IMR-90 (cell line): Measurements from ENCODE around the gene WDR11. TPM values are rescaled to one million over a fixed set of nuclear protein-coding genes. Genes with fewer than 3 reads are reported as not detected.

Experiments used
- ATAC-seq: fragments of 200-7000 bp; cut with Tn5 transposase; 2 replicates; pipeline ENCODE4 v1.9.1; 2020; ENCODE audit warnings: low read depth, mild to moderate bottlenecking, moderate library complexity
- BruUV-seq: library from RNA; stranded (reverse); fragments of 400-500 nt; replicated peaks from 2 replicates; lab custom pipeline; 2021; lab: Mats Ljungman, UMichigan
- CTCF ChIA-PET: fragments of 300-600 bp; formaldehyde crosslinking; extraction: SDS; loops from one replicate; lab custom pipeline; 2021; ENCODE audit warnings: antibody characterized with exemption; lab: Yijun Ruan, JAX
- POLR2A ChIA-PET: fragments of 300-600 bp; sonication (Branson Sonifier 250); formaldehyde crosslinking; loops from one replicate; lab custom pipeline; 2022; ENCODE audit warnings: antibody characterized with exemption; ENCODE audit not compliant: unreplicated experiment; lab: Charles Lee
- DNase-seq: peaks from one replicate; pipeline ENCODE4 v3.0.0; 2013
- H2AFZ ChIP-seq: replicated peaks from 2 replicates; pipeline ENCODE3; 2013; ENCODE audit warnings: low read length, mild to moderate bottlenecking; ENCODE audit not compliant: poor library complexity
- H2AK5ac ChIP-seq: 2 replicates; pipeline ENCODE4 v1.6.1; 2013; ENCODE audit warnings: low read depth, low read length, inconsistent platforms
- H2AK9ac ChIP-seq: replicated peaks from 2 replicates; pipeline ENCODE3; 2013; ENCODE audit warnings: mild to moderate bottlenecking, low read depth, low read length, moderate library complexity; ENCODE audit not compliant: poor library complexity
- H2BK120ac ChIP-seq: 2 replicates; pipeline ENCODE4 v1.6.1; 2013; ENCODE audit warnings: low read depth, low read length, inconsistent platforms
- H2BK15ac ChIP-seq: 3 replicates; pipeline ENCODE4 v1.6.1; 2013; ENCODE audit warnings: low read depth, low read length, inconsistent platforms
- H2BK20ac ChIP-seq: 2 replicates; pipeline ENCODE4 v1.6.1; 2013; ENCODE audit warnings: low read depth, mild to moderate bottlenecking, inconsistent platforms, low read length, moderate library complexity
- H2BK5ac ChIP-seq: 2 replicates; pipeline ENCODE4 v1.6.1; 2013; ENCODE audit warnings: mild to moderate bottlenecking, low read depth, low read length, inconsistent platforms; ENCODE audit not compliant: poor library complexity, severe bottlenecking
- H3K14ac ChIP-seq: replicated peaks from 2 replicates; pipeline ENCODE4 v1.6.1; 2013; ENCODE audit warnings: low read depth, low read length, inconsistent platforms
- H3K18ac ChIP-seq: 2 replicates; pipeline ENCODE4 v1.6.1; 2013; ENCODE audit warnings: low read depth, low read length, control low read depth
- H3K23ac ChIP-seq: 2 replicates; pipeline ENCODE4 v1.6.1; 2013; ENCODE audit warnings: low read depth, low read length, inconsistent platforms
- H3K27ac ChIP-seq: 2 replicates; pipeline ENCODE4 v1.5.1; 2013; ENCODE audit warnings: mild to moderate bottlenecking, control low read depth, low read length; ENCODE audit not compliant: insufficient read depth
- H3K27me3 ChIP-seq: 2 replicates; pipeline ENCODE4 v1.6.1; 2013; ENCODE audit warnings: low read length; ENCODE audit not compliant: control insufficient read depth, insufficient read depth
- H3K36me3 ChIP-seq: 2 replicates; pipeline ENCODE4 v1.6.1; 2013; ENCODE audit warnings: low read length, mixed read lengths; ENCODE audit not compliant: control insufficient read depth, insufficient read depth
- H3K4ac ChIP-seq: 2 replicates; pipeline ENCODE4 v1.6.1; 2013; ENCODE audit warnings: low read depth, low read length, inconsistent platforms
- H3K4me1 ChIP-seq: 2 replicates; pipeline ENCODE4 v1.6.1; 2013; ENCODE audit warnings: low read length, mixed read lengths; ENCODE audit not compliant: control insufficient read depth, insufficient read depth
- H3K4me2 ChIP-seq: 2 replicates; pipeline ENCODE4 v1.6.1; 2013; ENCODE audit warnings: low read depth, mild to moderate bottlenecking, control low read depth, low read length, moderate library complexity
- H3K4me3 ChIP-seq: 2 replicates; pipeline ENCODE4 v1.5.1; 2013; ENCODE audit warnings: low read depth, mild to moderate bottlenecking, control low read depth, low read length, moderate library complexity; ENCODE audit not compliant: insufficient read depth
- H3K56ac ChIP-seq: 2 replicates; pipeline ENCODE4 v1.6.1; 2013; ENCODE audit warnings: low read length, inconsistent platforms; ENCODE audit not compliant: insufficient read depth; ENCODE audit errors: extremely low read depth
- H3K79me1 ChIP-seq, 2 experiments: 2 replicates each; pipeline ENCODE4 v1.6.1; 2013; ENCODE audit warnings: low read length in 2 of 2, inconsistent platforms in 1 of 2, low read depth in 1 of 2
- H3K9ac ChIP-seq: 2 replicates; pipeline ENCODE4 v1.6.1; 2013; ENCODE audit warnings: low read depth, low read length, control low read depth
- H3K9me1 ChIP-seq: 2 replicates; pipeline ENCODE4 v1.6.1; 2013; ENCODE audit warnings: low read length, inconsistent platforms; ENCODE audit not compliant: insufficient read depth
- H3K9me3 ChIP-seq: 2 replicates; pipeline ENCODE4 v1.6.1; 2013; ENCODE audit warnings: low read length; ENCODE audit not compliant: control insufficient read depth, insufficient read depth
- H4K20me1 ChIP-seq: 2 replicates; pipeline ENCODE4 v1.6.1; 2013; ENCODE audit warnings: low read length, inconsistent platforms; ENCODE audit not compliant: insufficient read depth
- H4K5ac ChIP-seq: 2 replicates; pipeline ENCODE4 v1.6.1; 2013; ENCODE audit warnings: mild to moderate bottlenecking, low read depth, low read length, control low read depth
- H4K8ac ChIP-seq, 2 experiments: 2 replicates each; pipeline ENCODE4 v1.6.1; 2013; ENCODE audit warnings: low read depth in 2 of 2, low read length in 2 of 2, control low read depth in 1 of 2, inconsistent platforms in 1 of 2
- H4K91ac ChIP-seq: 2 replicates; pipeline ENCODE4 v1.6.1; 2013; ENCODE audit warnings: low read depth, low read length, inconsistent platforms; ENCODE audit not compliant: insufficient read depth
- BHLHE40 ChIP-seq: fragments of 150-350 bp; IDR thresholded peaks from 2 replicates; pipeline ENCODE4 v1.6.1; 2016; ENCODE audit warnings: mild to moderate bottlenecking, low read depth, low read length
- CHD1 ChIP-seq: IDR thresholded peaks from 2 replicates; pipeline ENCODE4 v1.6.1; 2012; ENCODE audit warnings: low read depth, low read length, improper control_type of control experiment
- MAFK ChIP-seq: IDR thresholded peaks from 2 replicates; pipeline ENCODE4 v1.6.1; 2012; ENCODE audit warnings: low read depth, low read length, improper control_type of control experiment
- NFE2L2 ChIP-seq: fragments of 150-350 bp; IDR thresholded peaks from 2 replicates; pipeline ENCODE4 v1.6.1; 2016; ENCODE audit warnings: low read depth, mild to moderate bottlenecking, low read length
- RCOR1 ChIP-seq: IDR thresholded peaks from 2 replicates; pipeline ENCODE4 v1.6.1; 2012; ENCODE audit warnings: mild to moderate bottlenecking, low read length, improper control_type of control experiment; ENCODE audit not compliant: insufficient replicate concordance
- RFX5 ChIP-seq: IDR thresholded peaks from 2 replicates; pipeline ENCODE4 v1.8.0; 2012; ENCODE audit warnings: low read depth, mild to moderate bottlenecking, low read length, moderate library complexity
- SMC3 ChIP-seq: fragments of 150-350 bp; IDR thresholded peaks from 2 replicates; pipeline ENCODE4 v1.6.1; 2016; ENCODE audit warnings: low read depth, mild to moderate bottlenecking, antibody characterized with exemption, low read length, moderate library complexity
- WGBS, 2 experiments: methylation state at CpG; one replicate each; pipeline versions ENCODE4 v1.1.5 to v1.1.7; 2013; ENCODE audit warnings: missing lambda C conversion rate in 2 of 2; ENCODE audit not compliant: insufficient read length in 1 of 2; ENCODE audit errors: extremely low coverage in 2 of 2; 5-methylcytosine and 5-hydroxymethylcytosine counted together
- dilution Hi-C: fragments of 300-500 bp; cut with HindIII; formaldehyde crosslinking; loops from one replicate; pipeline ENCODE4 v1.14.3; 2018; ENCODE audit warnings: low sequenced_read_pairs; ENCODE audit not compliant: unreplicated experiment
- in situ Hi-C: fragments of 300-500 bp; cut with MboI; formaldehyde crosslinking; loops from 3 replicates; pipeline ENCODE4 v1.14.3; 2019; ENCODE audit warnings: low sequenced_read_pairs, inconsistent platforms, mixed read lengths
- intact Hi-C: fragments of 100-400 bp; cut with micrococcal nuclease; formaldehyde crosslinking; loops from 2 replicates; pipeline ENCODE4 v1.10.0; 2022
- polyA plus RNA-seq, 3 experiments: library from polyadenylated mRNA; depleted of rRNA; stranded (reverse); fragments of >200 nt; gene quantifications; 2 replicates each; pipeline ENCODE4 v1.2.3, GENCODE V29; 2012; ENCODE audit warnings: low replicate concordance in 1 of 3
- total RNA-seq: library from RNA; depleted of rRNA; stranded (reverse); fragments of >200 nt; gene quantifications from 2 replicates; pipeline ENCODE4 v1.2.3, GENCODE V29; 2012
- TF ChIP-seq, protein P1 (sequence below): fragments of 150-350 bp; IDR thresholded peaks from 2 replicates; pipeline ENCODE4 v1.6.1; 2017; ENCODE audit warnings: mild to moderate bottlenecking, antibody characterized with exemption, low read length, low read depth
- TF ChIP-seq, protein P2 (sequence below): fragments of 150-350 bp; IDR thresholded peaks from 2 replicates; pipeline ENCODE4 v1.6.1; 2016; ENCODE audit warnings: low read depth, mild to moderate bottlenecking, low read length, moderate library complexity, borderline replicate concordance

WDR11 gene
- total and polyA plus RNA-seq, 2 of the 4 experiments (the other 2 are of a cell fraction) = 31.6 to 62.6 TPM

DNA sequence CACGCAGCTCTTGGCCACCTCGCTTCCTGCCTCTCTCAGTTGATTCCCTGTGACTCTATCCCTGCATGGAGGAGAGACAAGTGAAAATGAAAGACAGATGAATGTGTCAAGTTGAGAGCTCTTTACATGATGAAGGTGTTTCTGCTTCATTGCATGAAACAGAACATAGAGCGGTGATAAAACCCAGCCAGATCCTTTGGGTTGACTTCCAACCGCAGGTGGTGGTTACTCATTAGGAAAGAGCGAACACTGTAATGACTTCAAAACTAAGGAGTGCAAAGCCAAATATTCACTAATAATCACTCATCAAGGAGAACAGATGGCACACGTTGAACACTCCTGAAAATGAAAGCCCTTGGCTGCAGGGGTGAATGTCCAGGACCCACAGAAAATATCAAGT, 31.8 kb upstream of the WDR11 start:
- H3K14ac ChIP-seq = no peak overlapping the region
- ChIA-PET POLR2A (no interaction called here), CTCF (no interaction called here)
- no peak overlapping the region for H2BK20ac ChIP-seq
- dilution Hi-C loops (no loop called here), in situ Hi-C loops (no loop called here), intact Hi-C loops (no loop called here)
- H3K56ac ChIP-seq = no peak overlapping the region
- H3K9ac ChIP-seq = no peak overlapping the region
- no peaks in the 10 kb centered on the region for H4K20me1 ChIP-seq
- no peak overlapping the region for H4K91ac ChIP-seq
- H3K4me1 ChIP-seq = no peaks in the 10 kb centered on the region
- no peak overlapping the region for H2BK120ac ChIP-seq
- H3K27me3 ChIP-seq = no peaks in the 10 kb centered on the region
- H3K4me2 ChIP-seq = no peak overlapping the region
- H2BK5ac ChIP-seq = no peak overlapping the region
- ATAC-seq = no peak
- no peak overlapping the region for H3K23ac ChIP-seq
- no peak overlapping the region for H2AFZ ChIP-seq
- WGBS, 2 experiments = 42% methylated on average over 2 of the region's 6 CpGs; no CpG with 5 or more reads in 1 of the 2 experiments
- no peak overlapping the region for H3K4ac ChIP-seq
- no peak overlapping the region for H3K18ac ChIP-seq
- no peak overlapping the region for H3K4me3 ChIP-seq
- H3K79me1 ChIP-seq = no peaks in the 10 kb centered on the region
- no peak overlapping the region for H2BK15ac ChIP-seq
- no peak overlapping the region for H3K27ac ChIP-seq
- no peaks in the 10 kb centered on the region for H3K36me3 ChIP-seq
- no peak overlapping the region for H4K5ac ChIP-seq
- no peaks in the 10 kb centered on the region for H3K9me1 ChIP-seq
- TF ChIP-seq, protein P1, sequence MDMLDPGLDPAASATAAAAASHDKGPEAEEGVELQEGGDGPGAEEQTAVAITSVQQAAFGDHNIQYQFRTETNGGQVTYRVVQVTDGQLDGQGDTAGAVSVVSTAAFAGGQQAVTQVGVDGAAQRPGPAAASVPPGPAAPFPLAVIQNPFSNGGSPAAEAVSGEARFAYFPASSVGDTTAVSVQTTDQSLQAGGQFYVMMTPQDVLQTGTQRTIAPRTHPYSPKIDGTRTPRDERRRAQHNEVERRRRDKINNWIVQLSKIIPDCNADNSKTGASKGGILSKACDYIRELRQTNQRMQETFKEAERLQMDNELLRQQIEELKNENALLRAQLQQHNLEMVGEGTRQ = no peak
- TF ChIP-seq MAFK = no peak
- no peak for TF ChIP-seq RCOR1
- TF ChIP-seq BHLHE40 = no peak
- TF ChIP-seq CHD1 = no peak
- no peak for TF ChIP-seq RFX5
- TF ChIP-seq, protein P2, sequence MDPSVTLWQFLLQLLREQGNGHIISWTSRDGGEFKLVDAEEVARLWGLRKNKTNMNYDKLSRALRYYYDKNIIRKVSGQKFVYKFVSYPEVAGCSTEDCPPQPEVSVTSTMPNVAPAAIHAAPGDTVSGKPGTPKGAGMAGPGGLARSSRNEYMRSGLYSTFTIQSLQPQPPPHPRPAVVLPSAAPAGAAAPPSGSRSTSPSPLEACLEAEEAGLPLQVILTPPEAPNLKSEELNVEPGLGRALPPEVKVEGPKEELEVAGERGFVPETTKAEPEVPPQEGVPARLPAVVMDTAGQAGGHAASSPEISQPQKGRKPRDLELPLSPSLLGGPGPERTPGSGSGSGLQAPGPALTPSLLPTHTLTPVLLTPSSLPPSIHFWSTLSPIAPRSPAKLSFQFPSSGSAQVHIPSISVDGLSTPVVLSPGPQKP = no peak
- TF ChIP-seq NFE2L2 = no peak
- no peak for TF ChIP-seq SMC3
- H2AK5ac ChIP-seq = no peak overlapping the region
- no peak overlapping the region for H2AK9ac ChIP-seq
- DNase-seq = no peak
- no peaks in the 10 kb centered on the region for H3K9me3 ChIP-seq
- BruUV-seq = no TSS peak
- H4K8ac ChIP-seq = no peak overlapping the region
